HG03159 (cell line): ENCODE data around the gene SIAH2.

Experiments used
- ATAC-seq: cut with Tn5 transposase; IDR thresholded peaks from one replicate; pipeline ENCODE4 v1.9.1; 2021; ENCODE audit warnings: mild to moderate bottlenecking, moderate library complexity; ENCODE audit not compliant: unreplicated experiment

Gene SIAH2

DNA sequence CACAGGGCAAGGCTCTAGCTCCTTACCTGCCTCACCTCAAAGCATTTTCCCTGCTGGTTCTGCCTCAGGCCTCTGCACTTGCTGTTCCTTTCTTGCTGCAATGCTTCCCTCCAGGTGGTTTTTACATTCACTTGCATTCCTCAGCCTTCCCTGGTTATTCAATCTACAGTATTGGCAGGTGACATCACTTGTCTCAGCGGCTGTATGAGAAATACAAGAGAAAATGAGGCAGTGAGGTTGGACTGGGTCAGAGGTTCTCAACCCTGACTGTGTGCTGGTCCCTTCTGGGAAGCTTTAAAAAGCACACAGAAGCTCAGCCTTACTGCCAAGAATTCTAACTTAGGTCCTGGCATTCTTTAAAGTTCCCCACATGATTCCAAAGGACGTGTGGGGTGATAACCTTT lies 26.7 kb downstream of the SIAH2 start:
- ATAC-seq: no peak

DNA sequence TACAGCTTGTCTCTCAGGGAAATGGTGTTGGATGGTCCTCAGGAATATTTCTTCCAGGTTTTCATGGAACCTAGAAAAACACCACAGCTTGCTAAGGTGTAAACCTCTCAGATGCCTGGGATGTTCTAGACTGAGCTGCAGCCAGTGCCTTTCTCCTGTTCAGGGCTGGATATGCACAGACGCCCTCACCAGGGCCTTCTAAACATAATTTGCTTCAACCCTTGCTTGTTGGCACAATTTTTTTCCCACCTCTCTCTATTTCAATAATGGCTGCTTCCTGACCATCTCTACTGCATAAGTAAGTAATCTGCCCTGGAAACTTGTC lies 28.2 kb downstream of the SIAH2 start:
- ATAC-seq: no peak

GRCh38 chr3:150733936-150734794 lies 28.8 kb downstream of the SIAH2 start:
- no peak for ATAC-seq

GRCh38 chr3:150733373-150733935 lies 29.5 kb downstream of the SIAH2 start:
- no peak for ATAC-seq

- ATAC-seq: no peak
Measured at GRCh38 chr3:150729682-150730360, 33.1 kb downstream of the SIAH2 start.

DNA sequence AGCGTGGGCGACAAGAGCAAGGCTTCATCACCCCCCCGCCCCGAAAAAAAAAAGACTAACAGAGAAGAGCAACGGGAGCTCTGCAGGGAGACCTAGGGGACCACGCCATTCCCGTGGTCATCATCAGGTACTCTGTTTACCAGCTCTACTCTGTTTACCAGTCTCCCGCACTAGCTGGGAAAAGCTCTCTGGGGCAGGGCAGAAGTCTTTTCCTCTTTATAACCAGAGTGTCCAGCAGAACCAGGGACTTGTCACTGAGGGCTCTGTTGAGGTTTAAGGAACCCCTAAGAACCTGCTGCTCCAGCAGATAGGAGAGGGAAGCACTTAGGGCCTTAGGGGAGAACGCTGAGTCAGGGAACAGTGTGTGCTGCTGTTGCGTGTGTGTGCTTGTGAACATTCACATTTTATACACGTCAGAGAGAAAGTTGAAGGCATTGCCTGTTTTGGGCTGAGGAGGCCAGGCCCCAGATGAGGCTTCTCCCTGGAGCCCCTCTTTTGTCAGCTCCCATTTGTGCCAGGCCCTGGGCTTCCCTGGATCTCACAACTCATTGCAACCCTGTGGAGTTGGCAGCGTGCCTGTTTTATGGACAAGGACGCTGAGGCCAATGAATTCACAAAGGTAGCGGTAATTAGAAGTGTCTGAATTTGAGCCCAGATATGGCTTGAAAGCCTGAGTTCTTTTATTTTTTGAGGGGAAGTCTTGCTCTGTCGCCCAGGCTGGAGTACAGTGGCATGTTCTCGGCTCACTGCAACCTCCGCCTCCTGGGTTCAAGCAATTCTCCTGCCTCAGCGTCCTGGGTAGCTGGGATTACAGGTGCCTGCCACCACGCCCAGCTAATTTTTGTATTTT lies 35.1 kb downstream of the SIAH2 start:
- ATAC-seq: no peak

GRCh38 chr3:150725548-150725947 lies 37.4 kb downstream of the SIAH2 start:
- ATAC-seq: no peak

GRCh38 chr3:150723946-150724345 lies 39.0 kb downstream of the SIAH2 start:
- no peak for ATAC-seq

DNA sequence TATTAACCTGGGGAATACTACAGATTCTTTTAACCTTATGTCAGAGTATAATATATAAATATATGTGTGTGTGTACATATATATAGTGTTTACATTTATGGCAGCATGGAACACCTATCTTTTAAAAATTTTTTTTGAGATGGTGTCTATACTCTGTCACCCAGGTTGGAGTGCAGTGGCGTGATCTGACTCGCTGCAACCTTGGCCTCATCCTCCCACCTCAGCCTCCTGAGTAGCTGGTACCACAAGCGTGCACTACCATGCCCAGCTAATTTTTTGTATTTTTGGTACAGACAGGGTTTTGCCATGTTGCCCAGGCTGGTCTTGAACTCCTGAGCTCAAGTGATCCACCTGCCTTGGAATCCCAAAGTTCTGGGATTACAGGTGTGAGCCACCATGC lies 40.7 kb downstream of the SIAH2 start:
- no peak for ATAC-seq

- ATAC-seq: peak; percentile 81
Measured at GRCh38 chr3:150721285-150722130, 41.5 kb downstream of the SIAH2 start.

DNA sequence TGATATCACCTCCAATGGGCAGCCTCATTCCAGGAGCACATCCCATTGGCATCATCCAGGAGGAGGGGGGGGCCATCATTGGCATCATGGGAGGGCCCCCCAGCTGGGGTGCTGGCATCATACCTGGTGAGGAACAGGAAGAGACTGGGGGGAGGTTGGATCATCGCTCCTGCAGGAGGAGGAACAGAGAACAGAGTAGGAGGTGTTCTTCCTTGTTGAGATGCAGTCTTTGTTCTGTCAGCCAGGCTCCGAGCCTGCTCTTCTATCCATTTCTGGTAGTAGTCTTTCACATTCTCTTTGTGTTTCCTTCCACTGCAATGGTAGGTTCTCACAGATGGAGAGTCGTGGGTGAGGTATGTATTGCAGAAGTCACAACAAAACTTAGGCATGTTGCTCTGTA lies 42.5 kb downstream of the SIAH2 start:
- no peak for ATAC-seq

GRCh38 chr3:150710097-150710496 lies 52.9 kb downstream of the SIAH2 start:
- no peak for ATAC-seq

GRCh38 chr3:150703756-150704344 lies 59.1 kb downstream of the SIAH2 start, which contains the start of gene ERICH6:
ERICH6 (minus strand) TSS chr3:150703920; CDS start chr3:150703898, 22 bp downstream.
- peak; percentile 98 for ATAC-seq

DNA sequence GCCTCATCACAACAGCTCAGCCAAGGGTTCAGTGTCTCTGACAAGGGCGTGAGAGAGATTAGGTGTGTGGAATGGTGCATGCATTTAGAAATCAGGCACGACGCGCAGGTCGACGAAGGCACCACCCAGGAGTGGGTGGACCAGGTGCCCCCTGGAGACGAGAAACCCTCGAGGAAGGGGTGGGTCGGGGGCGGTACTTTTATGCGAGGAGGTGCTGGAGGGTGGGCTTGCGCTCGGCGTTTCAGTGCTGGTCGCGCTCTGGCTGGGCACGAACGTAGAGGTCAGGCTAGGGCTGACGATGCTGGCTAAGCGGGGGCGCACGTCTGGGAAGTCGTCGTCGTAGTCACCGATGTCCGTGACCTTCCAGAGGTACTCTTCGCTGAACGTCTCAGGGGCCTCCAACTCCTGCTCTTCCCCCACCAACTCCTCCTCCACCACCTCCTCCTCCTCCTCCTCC lies 59.6 kb downstream of the SIAH2 start:
- ATAC-seq: peak; percentile 25

DNA sequence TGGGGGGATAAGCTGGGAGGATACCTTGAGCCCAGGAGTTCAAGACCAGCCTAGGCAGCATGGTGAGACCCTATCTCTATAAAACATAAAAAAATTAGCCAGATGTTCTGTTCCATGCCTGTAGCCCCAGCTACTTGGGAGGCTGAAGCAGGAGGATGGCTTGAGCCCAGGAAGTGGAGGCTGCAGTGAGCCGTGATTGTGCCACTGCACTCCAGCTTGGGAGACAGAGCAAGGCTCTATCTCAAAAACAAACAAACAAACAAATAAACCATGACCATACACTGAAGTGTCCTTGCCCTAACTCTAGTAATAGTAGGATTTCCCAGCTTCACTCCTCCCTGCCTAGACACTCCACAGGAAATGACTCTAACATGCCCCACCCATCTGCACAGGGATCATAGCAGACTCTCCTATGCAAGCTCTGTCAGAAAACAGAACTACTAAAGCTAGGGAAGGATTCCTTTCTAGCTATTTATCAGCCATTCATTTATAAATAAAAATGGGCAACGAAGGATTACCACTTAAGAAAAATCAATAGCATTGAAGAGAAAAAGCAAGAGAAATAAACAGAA lies 63.8 kb downstream of the SIAH2 start:
- no peak for ATAC-seq

DNA sequence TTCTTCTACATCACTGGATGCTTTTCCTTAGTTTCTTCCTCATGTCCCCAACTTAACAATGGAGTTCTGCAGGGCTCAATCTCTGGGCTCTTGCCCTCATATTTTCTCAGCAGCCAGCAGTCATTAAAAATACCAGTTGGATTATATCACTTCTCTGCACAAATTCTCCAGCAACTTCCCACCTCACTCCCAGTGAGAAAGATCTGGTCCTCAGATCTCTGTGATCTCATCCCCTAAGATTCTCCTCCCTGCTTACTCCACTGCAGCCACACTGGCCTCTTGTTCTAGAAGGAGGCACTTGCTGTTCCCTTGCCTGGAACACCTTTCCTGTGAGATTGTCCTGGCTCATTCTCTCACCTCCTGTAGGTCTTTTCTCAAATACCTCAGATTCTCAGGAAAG lies 65.3 kb downstream of the SIAH2 start:
- no peak for ATAC-seq

- no peak for ATAC-seq
Measured at GRCh38 chr3:150691414-150692040, 71.4 kb downstream of the SIAH2 start.
